ENCODE results near the gene GPR162. TPM values are rescaled to one million over a fixed set of nuclear protein-coding genes. Genes with fewer than 3 reads are reported as not detected.
A peak's percentile ranks its signal among the peaks of the same experiment; 100 is the strongest.

Gene GPR162
- total RNA-seq, 1 experiment from 2014 or later = 2.3 TPM

DNA sequence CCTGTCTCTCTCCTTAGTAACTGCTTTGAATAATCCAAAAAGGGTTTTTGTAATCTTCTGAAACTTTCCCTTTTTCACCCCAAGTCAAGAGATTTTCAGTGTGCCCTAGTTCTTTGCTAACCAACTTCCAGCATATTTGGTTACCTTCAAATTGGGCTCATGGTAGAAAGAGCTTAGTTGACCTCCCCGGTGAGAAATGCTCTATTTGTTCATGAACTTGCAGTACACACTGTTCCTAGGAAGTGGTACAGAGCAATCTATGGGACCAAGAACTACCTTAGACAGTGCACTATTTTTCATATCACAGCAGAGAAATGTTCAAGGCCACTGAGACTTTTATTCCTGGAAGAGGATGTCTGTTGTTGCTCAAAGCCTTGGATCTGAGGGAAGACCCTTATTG lies 32.0 kb downstream of the GPR162 start (continued):
- TF ChIP-seq, protein P1, sequence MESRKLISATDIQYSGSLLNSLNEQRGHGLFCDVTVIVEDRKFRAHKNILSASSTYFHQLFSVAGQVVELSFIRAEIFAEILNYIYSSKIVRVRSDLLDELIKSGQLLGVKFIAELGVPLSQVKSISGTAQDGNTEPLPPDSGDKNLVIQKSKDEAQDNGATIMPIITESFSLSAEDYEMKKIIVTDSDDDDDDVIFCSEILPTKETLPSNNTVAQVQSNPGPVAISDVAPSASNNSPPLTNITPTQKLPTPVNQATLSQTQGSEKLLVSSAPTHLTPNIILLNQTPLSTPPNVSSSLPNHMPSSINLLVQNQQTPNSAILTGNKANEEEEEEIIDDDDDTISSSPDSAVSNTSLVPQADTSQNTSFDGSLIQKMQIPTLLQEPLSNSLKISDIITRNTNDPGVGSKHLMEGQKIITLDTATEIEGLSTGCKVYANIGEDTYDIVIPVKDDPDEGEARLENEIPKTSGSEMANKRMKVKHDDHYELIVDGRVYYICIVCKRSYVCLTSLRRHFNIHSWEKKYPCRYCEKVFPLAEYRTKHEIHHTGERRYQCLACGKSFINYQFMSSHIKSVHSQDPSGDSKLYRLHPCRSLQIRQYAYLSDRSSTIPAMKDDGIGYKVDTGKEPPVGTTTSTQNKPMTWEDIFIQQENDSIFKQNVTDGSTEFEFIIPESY (IDR thresholded peaks at IDR 0.05; ENCODE audit: extremely low read depth, insufficient replicate concordance, low read length) = no peak

DNA sequence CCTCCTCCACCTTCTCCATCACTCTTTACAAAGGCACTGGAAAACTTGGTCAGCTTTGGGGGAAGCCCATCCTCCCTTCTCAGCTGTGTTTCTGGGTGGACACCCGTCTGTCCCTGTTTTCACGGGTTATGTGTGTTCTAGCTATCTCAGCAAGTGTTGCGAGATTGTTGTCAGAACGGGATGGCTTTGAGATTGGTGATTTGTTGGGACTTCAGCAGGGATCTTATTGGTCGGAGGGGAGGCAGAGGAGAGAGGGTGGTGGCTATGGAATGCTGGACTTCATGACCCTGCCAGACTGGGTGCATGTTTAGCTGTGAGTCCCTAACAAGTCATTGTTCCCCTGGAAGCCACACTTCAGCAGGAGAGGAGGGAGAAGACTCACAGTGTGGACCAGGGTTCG lies 32.4 kb downstream of the GPR162 start:
- Histone ChIP-seq H3K4me2 (ENCODE audit: low read length) (peak overlapping the region; percentile 100; the same call in 1 of the 2 replicates), H3K27ac (ENCODE audit: low read depth, low read length) (peak overlapping the region; percentile 65), H3K4me3 (replicated peaks in 1 of 2; ENCODE audit: low read depth in 1 of 2, low read length in 2 of 2) (no peak overlapping the region), H3K9me3 (ENCODE audit: control insufficient read depth in 1 of 2, insufficient read depth in 1 of 2, low read depth in 1 of 2, low read length in 2 of 2) (no peaks in the 10 kb centered on the region), H3K9me2 (ENCODE audit: insufficient read depth) (no peaks in the 10 kb centered on the region), H3K4me1 (ENCODE audit: control insufficient read depth in 1 of 2, insufficient read depth in 2 of 2, low read length in 2 of 2) (peaks cover 15 to 31% of the 10 kb centered on the region in 2 experiments), H3K36me3 (ENCODE audit: control insufficient read depth in 1 of 2, insufficient read depth in 2 of 2, low read length in 2 of 2) (peaks cover 33 to 56% of the 10 kb centered on the region in 2 experiments; a peak in 3 of 4 replicates), H3K27me3 (ENCODE audit: insufficient read depth, low read length) (no peaks in the 10 kb centered on the region), H2AFZ (ENCODE audit: low read depth, low read length, poor library complexity, severe bottlenecking) (no peak overlapping the region), H3K9ac (ENCODE audit: low read length) (no peak overlapping the region), H4K20me1 (ENCODE audit: insufficient read depth) (no peaks in the 10 kb centered on the region), H3K79me2 (ENCODE audit: insufficient read depth, low read length) (peaks cover 49% of the 10 kb centered on the region)
- intact Hi-C loops (cut with micrococcal nuclease) = loop anchor here (5.0 kb wide), 1 partner anchor 247 kb away; the partner anchor contains the start of gene CHD4
- CTCF ChIA-PET = interaction anchor here (3.4 kb wide), 1 partner anchor 101 kb away, joined by 19 read pairs; the partner anchor contains the start of gene MLF2
- ATAC-seq (no peak), DNase-seq (ENCODE audit: low read depth, low spot score) (no peak)
- POLR2A ChIA-PET = interaction anchor here (8.9 kb wide), 1 partner anchor 15 kb away, joined by 186 read pairs; the partner anchor contains the start of genes SPSB2 and TPI1
- TF ChIP-seq EZH2 (IDR thresholded peaks at IDR 0.05) = no peak
- TF ChIP-seq, protein P1 (IDR thresholded peaks at IDR 0.05; ENCODE audit: extremely low read depth, insufficient replicate concordance, low read length) = no peak
- no peak for TF ChIP-seq ZFX (IDR thresholded peaks at IDR 0.05)
- no peak for TF ChIP-seq ZNF274 (IDR thresholded peaks at IDR 0.05; ENCODE audit: low read depth, low read length)
- TF ChIP-seq, protein P2, sequence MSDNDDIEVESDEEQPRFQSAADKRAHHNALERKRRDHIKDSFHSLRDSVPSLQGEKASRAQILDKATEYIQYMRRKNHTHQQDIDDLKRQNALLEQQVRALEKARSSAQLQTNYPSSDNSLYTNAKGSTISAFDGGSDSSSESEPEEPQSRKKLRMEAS (IDR thresholded peaks at IDR 0.05) = no peak
- TF ChIP-seq, protein P3, sequence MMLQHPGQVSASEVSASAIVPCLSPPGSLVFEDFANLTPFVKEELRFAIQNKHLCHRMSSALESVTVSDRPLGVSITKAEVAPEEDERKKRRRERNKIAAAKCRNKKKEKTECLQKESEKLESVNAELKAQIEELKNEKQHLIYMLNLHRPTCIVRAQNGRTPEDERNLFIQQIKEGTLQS (IDR thresholded peaks at IDR 0.05) = no peak
- TF ChIP-seq YY1 (IDR thresholded peaks at IDR 0.05; ENCODE audit: extremely low read depth, insufficient replicate concordance, low read depth, low read length) = no peak
- BruUV-seq (replicated peaks) = no TSS peak
- RAD21 ChIA-PET (ENCODE audit: low non-redundant PET in 1 of 2, low total read pairs in 2 of 2, uncharacterized antibody in 2 of 2, unreplicated experiment in 2 of 2) = no interaction called here

Data from HCT116 (cell line).